Effector memory CD8-positive, alpha-beta T cell (primary cell): ENCODE measurements around the gene IGF2.

Source experiments
- ATAC-seq: fragments of 150-1000 bp; cut with Tn5 transposase; replicated peaks from 2 replicates; pipeline ENCODE4 v1.10.0; 2021; ENCODE audit warnings: mild to moderate bottlenecking, moderate library complexity
- DNase-seq, 3 experiments: peaks; one replicate each; pipeline ENCODE4 v3.0.0; 2021
- H3K27ac Mint-ChIP-seq, 2 donors: one replicate each; pipeline ENCODE4 v1.8.0; 2022; ENCODE audit warnings: mild to moderate bottlenecking in 2 of 2, mixed read lengths in 2 of 2, moderate library complexity in 2 of 2
- H3K27me3 Mint-ChIP-seq, 2 donors: one replicate each; pipeline ENCODE4 v1.8.0; 2022; ENCODE audit warnings: mixed read lengths in 2 of 2
- H3K36me3 Mint-ChIP-seq: one replicate; pipeline ENCODE4 v1.8.0; 2022; ENCODE audit warnings: mild to moderate bottlenecking, moderate library complexity, mixed read lengths; ENCODE audit not compliant: insufficient read depth
- H3K4me1 Mint-ChIP-seq, 2 donors: one replicate each; pipeline ENCODE4 v1.8.0; 2022; ENCODE audit warnings: low read depth in 2 of 2, mixed read lengths in 2 of 2
- H3K4me3 Mint-ChIP-seq, 2 donors: one replicate each; pipeline ENCODE4 v1.8.0; 2022; ENCODE audit warnings: mild to moderate bottlenecking in 2 of 2, mixed read lengths in 2 of 2, moderate library complexity in 2 of 2
- H3K9me3 Mint-ChIP-seq, 2 donors: one replicate each; pipeline ENCODE4 v1.8.0; 2022; ENCODE audit warnings: mixed read lengths in 2 of 2

The IGF2 gene

DNA sequence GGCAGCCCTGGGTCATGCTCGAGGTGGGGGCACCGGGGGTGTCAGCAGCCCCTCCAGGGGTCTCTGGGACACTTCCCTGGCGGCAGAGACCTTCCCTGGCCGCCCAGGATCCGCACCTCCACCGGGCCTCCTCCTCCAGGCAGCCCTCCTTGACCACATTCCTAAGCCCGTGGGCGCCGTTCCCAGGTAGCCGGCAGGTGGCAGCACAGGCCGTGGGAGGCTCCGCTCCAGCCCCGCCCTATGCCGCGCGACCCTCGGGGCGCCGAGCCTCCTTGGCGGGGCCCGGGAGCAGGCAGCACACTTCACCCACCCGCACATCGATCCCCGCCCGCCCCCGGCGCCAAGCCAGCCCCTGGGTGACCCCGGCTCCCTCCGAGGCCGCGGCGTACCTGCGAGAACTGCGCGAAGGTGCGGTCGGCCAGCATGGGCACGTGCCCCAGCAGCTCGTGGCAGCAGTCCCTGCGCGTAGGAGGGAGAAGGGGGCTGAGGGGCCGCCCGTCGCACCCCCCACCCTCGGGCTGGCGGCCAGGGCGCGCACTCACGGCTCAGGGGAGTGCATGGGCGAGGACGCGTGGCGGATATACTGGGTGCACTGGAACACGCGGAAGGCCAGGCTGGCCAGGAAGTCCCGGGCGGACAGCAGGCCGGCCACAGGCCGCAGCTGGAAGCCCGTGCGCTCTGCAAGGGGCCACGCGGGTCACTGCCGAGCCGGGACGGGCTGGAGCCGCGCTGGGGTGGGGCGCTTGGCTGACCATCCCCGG is 27.1 kb upstream of the IGF2 start:
- no peaks in the 10 kb centered on the region for H3K4me1 Mint-ChIP-seq
- no peaks in the 10 kb centered on the region for H3K9me3 Mint-ChIP-seq
- ATAC-seq, result peak; percentile 70
- no peaks in the 10 kb centered on the region for H3K36me3 Mint-ChIP-seq
- H3K4me3 Mint-ChIP-seq, result no peak overlapping the region
- DNase-seq, result peak; percentile 22 to 40 (median 37)
- H3K27me3 Mint-ChIP-seq, result peaks cover 6 to 45% of the 10 kb centered on the region in 2 donors
- no peak overlapping the region for H3K27ac Mint-ChIP-seq

DNA sequence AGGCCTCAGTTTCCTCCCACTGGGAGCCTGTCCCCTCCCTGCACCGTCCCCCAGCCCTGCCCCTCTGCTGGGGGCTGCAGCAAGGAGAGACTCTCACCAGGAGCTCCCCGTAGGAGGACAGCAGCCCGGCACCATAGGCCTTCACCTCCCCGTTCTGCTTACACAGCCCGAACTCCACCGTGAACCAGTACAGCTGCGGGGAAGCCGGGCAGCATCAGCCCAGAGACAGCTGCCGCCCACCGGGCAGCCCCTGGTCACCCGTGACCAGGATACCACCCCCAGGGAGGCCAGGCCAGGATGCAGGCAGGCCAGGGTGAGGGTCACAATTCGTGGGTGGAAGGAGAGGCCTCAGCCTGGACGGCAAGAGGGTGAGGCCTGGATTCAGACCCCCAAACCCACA is 26.4 kb upstream of the IGF2 start:
- H3K4me1 Mint-ChIP-seq, result no peaks in the 10 kb centered on the region
- H3K27me3 Mint-ChIP-seq, result peaks cover 6 to 50% of the 10 kb centered on the region in 2 donors
- no peak overlapping the region for H3K27ac Mint-ChIP-seq
- DNase-seq (no peak), ATAC-seq (no peak)
- H3K36me3 Mint-ChIP-seq, result no peaks in the 10 kb centered on the region
- H3K4me3 Mint-ChIP-seq, result no peak overlapping the region
- no peaks in the 10 kb centered on the region for H3K9me3 Mint-ChIP-seq

GRCh38 chr11:2164861-2165555 is 25.8 kb upstream of the IGF2 start:
- Mint-ChIP-seq H3K4me3 (no peak overlapping the region), H3K27ac (no peak overlapping the region), H3K36me3 (no peaks in the 10 kb centered on the region), H3K9me3 (no peaks in the 10 kb centered on the region), H3K4me1 (no peaks in the 10 kb centered on the region), H3K27me3 (peaks cover 6 to 55% of the 10 kb centered on the region in 2 donors)
- ATAC-seq, result no peak
- no peak for DNase-seq

GRCh38 chr11:2164081-2164480 is 24.9 kb upstream of the IGF2 start:
- Mint-ChIP-seq H3K27ac (no peak overlapping the region), H3K4me3 (no peak overlapping the region), H3K4me1 (no peaks in the 10 kb centered on the region), H3K27me3 (peaks cover 6 to 64% of the 10 kb centered on the region in 2 donors), H3K36me3 (no peaks in the 10 kb centered on the region), H3K9me3 (no peaks in the 10 kb centered on the region)
- ATAC-seq (no peak), DNase-seq (no peak)

GRCh38 chr11:2163428-2163978 is 24.3 kb upstream of the IGF2 start:
- no peaks in the 10 kb centered on the region for H3K9me3 Mint-ChIP-seq
- ATAC-seq (no peak), DNase-seq (no peak)
- no peaks in the 10 kb centered on the region for H3K4me1 Mint-ChIP-seq
- H3K27me3 Mint-ChIP-seq, result peaks cover 6 to 66% of the 10 kb centered on the region in 2 donors
- H3K4me3 Mint-ChIP-seq, result no peak overlapping the region
- no peak overlapping the region for H3K27ac Mint-ChIP-seq
- H3K36me3 Mint-ChIP-seq, result no peaks in the 10 kb centered on the region

GRCh38 chr11:2160736-2161259 is 21.6 kb upstream of the IGF2 start, which contains the start of gene INS:
TSS of gene INS (minus strand) at chr11:2161209. CDS start at chr11:2160971, 238 bp downstream.
- no peaks in the 10 kb centered on the region for H3K4me1 Mint-ChIP-seq
- H3K36me3 Mint-ChIP-seq, result no peaks in the 10 kb centered on the region
- no peak within 1 kb of the TSS for H3K4me3 Mint-ChIP-seq
- DNase-seq (no peak), ATAC-seq (no peak)
- H3K9me3 Mint-ChIP-seq, result no peaks in the 10 kb centered on the region
- H3K27me3 Mint-ChIP-seq, result peaks cover 0 to 51% of the 10 kb centered on the region in 2 donors
- H3K27ac Mint-ChIP-seq, result no peak within 1 kb of the TSS

DNA sequence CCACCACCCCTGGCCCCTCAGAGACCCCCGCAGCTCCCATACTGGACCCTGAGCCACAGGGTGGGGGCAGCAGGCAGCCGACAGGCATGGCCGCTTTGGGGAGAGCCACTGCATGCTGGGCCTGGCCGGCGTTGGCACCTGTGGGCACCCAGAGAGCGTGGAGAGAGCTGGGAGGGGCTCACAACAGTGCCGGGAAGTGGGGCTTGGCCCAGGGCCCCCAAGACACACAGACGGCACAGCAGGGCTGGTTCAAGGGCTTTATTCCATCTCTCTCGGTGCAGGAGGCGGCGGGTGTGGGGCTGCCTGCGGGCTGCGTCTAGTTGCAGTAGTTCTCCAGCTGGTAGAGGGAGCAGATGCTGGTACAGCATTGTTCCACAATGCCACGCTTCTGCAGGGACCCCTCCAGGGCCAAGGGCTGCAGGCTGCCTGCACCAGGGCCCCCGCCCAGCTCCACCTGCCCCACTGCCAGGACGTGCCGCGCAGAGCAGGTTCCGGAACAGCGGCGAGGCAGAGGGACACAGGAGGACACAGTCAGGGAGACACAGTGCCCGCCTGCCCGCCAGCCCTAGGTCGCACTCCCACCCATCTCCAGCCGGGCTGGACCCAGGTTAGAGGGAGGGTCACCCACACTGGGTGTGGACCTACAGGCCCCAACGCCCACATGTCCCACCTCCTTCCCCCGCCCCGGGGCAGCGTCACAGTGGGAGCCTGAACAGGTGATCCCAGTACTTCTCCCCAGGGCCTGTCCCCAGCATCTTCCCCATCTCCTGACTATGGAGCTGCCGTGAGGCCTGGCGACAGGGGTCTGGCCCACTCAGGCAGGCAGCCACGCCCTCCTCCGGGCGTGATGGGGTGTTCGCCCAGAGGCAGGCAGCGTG is 20.6 kb upstream of the IGF2 start:
- DNase-seq (no peak), ATAC-seq (no peak)
- Mint-ChIP-seq H3K27ac (no peak overlapping the region), H3K27me3 (peaks cover 0 to 45% of the 10 kb centered on the region in 2 donors), H3K4me1 (no peaks in the 10 kb centered on the region), H3K36me3 (no peaks in the 10 kb centered on the region), H3K9me3 (no peaks in the 10 kb centered on the region), H3K4me3 (no peak overlapping the region)

- H3K36me3 Mint-ChIP-seq, result peaks cover 3% of the 10 kb centered on the region
- no peaks in the 10 kb centered on the region for H3K9me3 Mint-ChIP-seq
- H3K27ac Mint-ChIP-seq, result no peak overlapping the region
- DNase-seq (no peak), ATAC-seq (no peak)
- peaks cover 0 to 37% of the 10 kb centered on the region in 2 donors for H3K27me3 Mint-ChIP-seq
- H3K4me1 Mint-ChIP-seq, result no peaks in the 10 kb centered on the region
- no peak overlapping the region for H3K4me3 Mint-ChIP-seq
Measured at GRCh38 chr11:2158966-2159365, 19.8 kb upstream of the IGF2 start.

- Mint-ChIP-seq H3K9me3 (no peaks in the 10 kb centered on the region), H3K4me3 (no peak overlapping the region), H3K27ac (no peak overlapping the region), H3K36me3 (peaks cover 3% of the 10 kb centered on the region), H3K27me3 (peaks cover 0 to 33% of the 10 kb centered on the region in 2 donors), H3K4me1 (no peaks in the 10 kb centered on the region)
- ATAC-seq (no peak), DNase-seq (no peak)
Measured at GRCh38 chr11:2158296-2158737, 19.1 kb upstream of the IGF2 start.

DNA sequence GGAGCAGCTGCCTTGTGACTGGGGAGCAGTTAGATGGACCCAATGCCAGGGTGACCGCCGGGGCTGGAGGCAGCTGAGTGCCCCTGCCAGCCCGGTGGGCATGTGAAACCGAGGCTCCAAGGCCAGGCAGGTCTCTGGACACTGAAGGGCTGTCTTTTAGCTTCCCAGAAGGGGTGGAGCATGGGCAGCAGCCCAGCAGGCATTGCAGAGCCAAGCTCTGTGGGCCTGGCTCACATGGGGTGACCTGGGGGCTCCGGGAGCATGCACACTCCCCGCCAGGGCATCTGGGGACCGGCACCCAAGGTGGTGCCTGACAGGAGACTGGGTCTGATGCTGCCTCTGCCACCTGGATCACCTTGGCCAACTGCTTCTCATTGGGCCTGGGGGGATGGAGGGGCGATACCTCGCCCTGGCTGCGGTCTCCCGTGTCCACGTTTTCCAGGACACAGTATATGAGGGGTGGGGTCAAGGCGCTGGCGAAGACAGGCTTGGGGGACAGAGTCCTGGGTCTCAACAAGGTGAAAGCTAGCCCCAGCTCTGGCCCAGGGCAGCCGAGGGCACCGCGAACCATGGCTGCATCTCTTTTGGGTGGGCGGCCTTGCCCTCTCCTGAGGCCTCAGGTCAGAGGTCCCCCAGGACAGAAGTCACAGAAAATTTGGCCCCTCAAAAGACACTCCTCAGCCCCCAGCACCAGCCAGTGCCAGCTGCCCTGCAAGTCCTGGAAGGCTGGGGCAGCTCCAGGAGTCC is 18.3 kb upstream of the IGF2 start:
- DNase-seq, result no peak
- no peak overlapping the region for H3K27ac Mint-ChIP-seq
- peaks cover 3% of the 10 kb centered on the region for H3K36me3 Mint-ChIP-seq
- ATAC-seq, result no peak
- H3K9me3 Mint-ChIP-seq, result no peaks in the 10 kb centered on the region
- no peak overlapping the region for H3K4me3 Mint-ChIP-seq
- H3K4me1 Mint-ChIP-seq, result no peaks in the 10 kb centered on the region
- H3K27me3 Mint-ChIP-seq, result peaks cover 0 to 24% of the 10 kb centered on the region in 2 donors

DNA sequence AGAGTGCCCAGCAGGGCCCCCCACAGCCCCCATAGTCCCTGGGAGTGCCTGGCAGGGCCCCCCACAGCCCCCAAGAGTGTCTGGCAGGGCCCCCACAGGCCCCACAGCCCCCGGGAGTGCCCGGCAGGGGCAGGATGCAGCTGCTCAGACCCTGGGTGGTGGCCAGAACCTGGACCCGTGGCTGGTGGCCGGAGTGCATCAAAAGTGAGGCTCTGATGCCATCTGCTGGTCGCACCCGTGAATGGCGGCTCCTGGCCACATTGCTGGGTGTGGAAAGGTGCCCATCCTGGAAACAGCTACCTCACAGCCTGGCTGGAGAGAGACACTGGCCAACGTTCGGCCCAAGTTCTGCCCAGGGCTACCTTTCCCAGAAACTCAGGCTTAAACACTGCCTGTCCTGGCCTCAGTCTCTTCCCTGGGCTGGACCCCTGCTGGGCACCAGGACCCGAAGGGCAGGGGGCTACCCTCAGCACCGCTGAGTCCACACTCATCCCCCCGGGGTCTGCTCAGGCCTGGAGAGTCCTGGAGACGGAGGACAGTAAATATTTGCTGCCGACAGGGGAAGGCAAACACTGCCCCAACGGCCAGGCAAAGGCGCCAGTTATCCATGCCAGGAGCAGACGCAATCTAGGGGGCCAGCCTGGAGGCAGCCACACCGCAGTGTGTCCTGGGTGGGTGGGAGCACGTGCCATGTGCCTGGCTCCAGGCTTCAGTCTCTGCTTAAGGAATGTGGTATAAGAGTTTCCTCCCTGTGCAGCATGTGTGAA is 17.4 kb upstream of the IGF2 start:
- H3K27ac Mint-ChIP-seq, result no peak overlapping the region
- H3K36me3 Mint-ChIP-seq, result peaks cover 3% of the 10 kb centered on the region
- DNase-seq, result peak; percentile 45 to 61 (median 46)
- H3K4me3 Mint-ChIP-seq, result no peak overlapping the region
- peaks cover 0 to 21% of the 10 kb centered on the region in 2 donors for H3K27me3 Mint-ChIP-seq
- no peak for ATAC-seq
- H3K9me3 Mint-ChIP-seq, result no peaks in the 10 kb centered on the region
- H3K4me1 Mint-ChIP-seq, result peaks cover 6% of the 10 kb centered on the region in 2 donors

DNA sequence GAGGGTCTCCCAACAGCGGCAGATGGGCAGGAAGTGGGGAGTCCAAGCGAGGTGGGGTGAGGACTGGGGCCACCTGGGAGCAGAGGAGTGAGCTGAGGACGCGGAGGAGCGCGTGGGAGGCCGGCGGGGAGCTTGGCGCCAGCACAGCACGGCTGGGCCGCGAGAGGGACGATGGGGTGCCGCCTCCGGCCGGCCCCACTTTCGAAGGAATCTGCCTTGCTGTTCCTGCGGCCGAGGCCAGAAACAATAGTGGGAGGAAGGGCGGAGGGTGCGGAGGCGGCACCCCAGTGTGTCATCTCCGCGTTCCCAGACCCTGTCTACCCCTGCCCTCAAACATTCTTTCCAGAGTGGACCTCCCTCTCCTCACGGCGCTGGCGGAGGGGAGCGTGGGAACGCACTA is 16.3 kb upstream of the IGF2 start:
- Mint-ChIP-seq H3K27ac (no peak overlapping the region), H3K9me3 (no peaks in the 10 kb centered on the region), H3K36me3 (peaks cover 3% of the 10 kb centered on the region), H3K27me3 (peaks cover 9 to 26% of the 10 kb centered on the region in 2 donors), H3K4me1 (peaks cover 8% of the 10 kb centered on the region in 2 donors), H3K4me3 (no peak overlapping the region)
- ATAC-seq, result no peak
- no peak for DNase-seq
